Common myeloid progenitor, CD34-positive (primary cell): ENCODE data around the gene NR1H4.

Source experiments
- CTCF ChIA-PET: fragments of 350-600 bp; sonication (Branson Sonifier 250); formaldehyde crosslinking; loops from one replicate; lab custom pipeline; 2021; ENCODE audit warnings: antibody characterized with exemption; lab: Charles Lee
- POLR2A ChIA-PET: fragments of 350-600 bp; sonication (Branson Sonifier 250); formaldehyde crosslinking; loops from one replicate; lab custom pipeline; 2021; ENCODE audit warnings: antibody characterized with exemption; lab: Charles Lee
- DNase-seq, 3 donors: peaks; one replicate each; pipeline versions ENCODE4 v3.0.0 to v3.0.0-alpha.2; 2013
- H3K27ac ChIP-seq, 2 experiments: 1 replicate in 1 of 2; 2 replicates in 1 of 2; pipeline ENCODE4 v1.7.0; 2013; ENCODE audit warnings: inconsistent platforms in 2 of 2, low read length in 2 of 2, mild to moderate bottlenecking in 2 of 2, low read depth in 1 of 2, moderate library complexity in 1 of 2; ENCODE audit not compliant: severe bottlenecking in 2 of 2, insufficient read depth in 1 of 2, poor library complexity in 1 of 2
- H3K27me3 ChIP-seq, 5 experiments: replicated peaks in 2 of 5; 1 replicate in 3 of 5; 2 replicates in 2 of 5; pipeline versions ENCODE4 v1.6.1 to v1.7.0; 2013; ENCODE audit warnings: low read length in 4 of 5, mild to moderate bottlenecking in 2 of 5, moderate library complexity in 2 of 5, inconsistent platforms in 1 of 5; ENCODE audit not compliant: insufficient read depth in 5 of 5, control insufficient read depth in 4 of 5
- H3K36me3 ChIP-seq, 4 experiments: 1 replicate in 2 of 4; 2 replicates in 2 of 4; pipeline versions ENCODE4 v1.6.1 to v1.7.0; 2013; ENCODE audit warnings: low read length in 3 of 4, control low read depth in 1 of 4, mild to moderate bottlenecking in 1 of 4; ENCODE audit not compliant: control insufficient read depth in 4 of 4, insufficient read depth in 4 of 4
- H3K4me1 ChIP-seq, 4 experiments: 1 replicate in 3 of 4; 2 replicates in 1 of 4; pipeline versions ENCODE4 v1.6.1 to v1.7.1; 2013; ENCODE audit warnings: low read length in 3 of 4, mild to moderate bottlenecking in 3 of 4, control low read depth in 1 of 4, inconsistent platforms in 1 of 4, moderate library complexity in 1 of 4; ENCODE audit not compliant: control insufficient read depth in 4 of 4, insufficient read depth in 4 of 4; ENCODE audit errors: control extremely low read depth in 1 of 4
- H3K4me3 ChIP-seq, 7 experiments: 1 replicate in 4 of 7; 2 replicates in 3 of 7; pipeline versions ENCODE4 v1.5.1 to v1.7.0; 2013; ENCODE audit warnings: mild to moderate bottlenecking in 7 of 7, low read length in 6 of 7, moderate library complexity in 6 of 7, inconsistent platforms in 2 of 7, low read depth in 2 of 7, control low read depth in 1 of 7; ENCODE audit not compliant: insufficient read depth in 4 of 7, control insufficient read depth in 1 of 7; ENCODE audit errors: extremely low read depth in 1 of 7
- H3K9me3 ChIP-seq, 5 experiments: 1 replicate in 4 of 5; 2 replicates in 1 of 5; pipeline versions ENCODE4 v1.6.1 to v1.7.1; 2013; ENCODE audit warnings: low read length in 4 of 5, mild to moderate bottlenecking in 2 of 5, inconsistent platforms in 1 of 5, low read depth in 1 of 5, moderate library complexity in 1 of 5; ENCODE audit not compliant: control insufficient read depth in 4 of 5, insufficient read depth in 2 of 5; ENCODE audit errors: control extremely low read depth in 1 of 5
- WGBS: methylation state at CpG from one replicate; pipeline ENCODE4 v1.1.5; 2013; ENCODE audit not compliant: insufficient coverage; 5-methylcytosine and 5-hydroxymethylcytosine counted together

Gene NR1H4

GRCh38 chr12:100450735-100451134 lies 22.9 kb upstream of the NR1H4 start:
- DNase-seq: no peak
- no peaks in the 10 kb centered on the region for H3K36me3 ChIP-seq
- peaks cover 0 to 9% (median 8%) of the 10 kb centered on the region in 4 experiments for H3K4me1 ChIP-seq
- CTCF ChIA-PET: no interaction called here
- no peak overlapping the region for H3K4me3 ChIP-seq
- POLR2A ChIA-PET: no interaction called here
- no peaks in the 10 kb centered on the region for H3K9me3 ChIP-seq
- H3K27me3 ChIP-seq: peaks cover 0 to 4% (median 0%) of the 10 kb centered on the region in 5 experiments
- WGBS: 92% methylated on average over 3 of the region's 3 CpGs
- no peak overlapping the region for H3K27ac ChIP-seq

GRCh38 chr12:100453951-100454350 lies 19.7 kb upstream of the NR1H4 start:
- 67% methylated on average over 1 of the region's 3 CpGs for WGBS
- Histone ChIP-seq H3K36me3 (no peaks in the 10 kb centered on the region), H3K27ac (no peak overlapping the region), H3K4me1 (no peaks in the 10 kb centered on the region), H3K9me3 (no peaks in the 10 kb centered on the region), H3K27me3 (peaks cover 0 to 7% (median 0%) of the 10 kb centered on the region in 5 experiments), H3K4me3 (no peak overlapping the region)
- CTCF ChIA-PET: interaction anchor here (1.4 kb wide), 1 partner anchor 18 kb away, joined by 4 read pairs; no protein-coding TSS in a partner anchor
- DNase-seq: no peak
- POLR2A ChIA-PET: no interaction called here

GRCh38 chr12:100455896-100456295 lies 17.8 kb upstream of the NR1H4 start:
- Histone ChIP-seq H3K4me1 (no peaks in the 10 kb centered on the region), H3K36me3 (no peaks in the 10 kb centered on the region), H3K27me3 (peaks cover 0 to 7% (median 0%) of the 10 kb centered on the region in 5 experiments), H3K27ac (no peak overlapping the region), H3K9me3 (no peaks in the 10 kb centered on the region), H3K4me3 (no peak overlapping the region)
- WGBS: 100% methylated on average over 2 of the region's 3 CpGs
- CTCF ChIA-PET: no interaction called here
- POLR2A ChIA-PET: no interaction called here
- DNase-seq: no peak

- DNase-seq: no peak
- H3K36me3 ChIP-seq: no peaks in the 10 kb centered on the region
- no peaks in the 10 kb centered on the region for H3K4me1 ChIP-seq
- no peaks in the 10 kb centered on the region for H3K9me3 ChIP-seq
- H3K27ac ChIP-seq: no peak overlapping the region
- ChIA-PET CTCF (no interaction called here), POLR2A (no interaction called here)
- no CpG with 5 or more reads among the region's 4 CpGs for WGBS
- no peak overlapping the region for H3K4me3 ChIP-seq
- peaks cover 0 to 5% (median 0%) of the 10 kb centered on the region in 5 experiments for H3K27me3 ChIP-seq
Observed at GRCh38 chr12:100458191-100458590, 15.5 kb upstream of the NR1H4 start.

- ChIA-PET CTCF (interaction anchor here (0.6 kb wide), 1 partner anchor 12 kb away, joined by 3 read pairs; no protein-coding TSS in a partner anchor), POLR2A (no interaction called here)
- peaks cover 0 to 3% (median 0%) of the 10 kb centered on the region in 5 experiments for H3K27me3 ChIP-seq
- no peak for DNase-seq
- H3K27ac ChIP-seq: no peak overlapping the region
- WGBS: no CpG with 5 or more reads among the region's 3 CpGs
- no peaks in the 10 kb centered on the region for H3K4me1 ChIP-seq
- no peak overlapping the region for H3K4me3 ChIP-seq
- no peaks in the 10 kb centered on the region for H3K36me3 ChIP-seq
- H3K9me3 ChIP-seq: no peaks in the 10 kb centered on the region
Observed at GRCh38 chr12:100460702-100461101, 13.0 kb upstream of the NR1H4 start.

- H3K27ac ChIP-seq: no peak overlapping the region
- peaks cover 0 to 3% (median 0%) of the 10 kb centered on the region in 5 experiments for H3K27me3 ChIP-seq
- WGBS: no CpG with 5 or more reads among the region's 1 CpG
- CTCF ChIA-PET: interaction anchor here (0.6 kb wide), 2 partner anchors 648 to 1885 kb away, joined by 3 read pairs; no protein-coding TSS in a partner anchor
- H3K9me3 ChIP-seq: no peaks in the 10 kb centered on the region
- H3K4me3 ChIP-seq: no peak overlapping the region
- no peaks in the 10 kb centered on the region for H3K4me1 ChIP-seq
- POLR2A ChIA-PET: interaction anchor here (0.6 kb wide), 2 partner anchors 9 to 58 kb away, joined by 3 to 4 read pairs; no protein-coding TSS in a partner anchor
- no peaks in the 10 kb centered on the region for H3K36me3 ChIP-seq
- no peak for DNase-seq
Observed at GRCh38 chr12:100461330-100461973, 12.2 kb upstream of the NR1H4 start.

GRCh38 chr12:100463661-100464060 lies 10.0 kb upstream of the NR1H4 start:
- Histone ChIP-seq H3K4me1 (no peaks in the 10 kb centered on the region), H3K27ac (no peak overlapping the region), H3K27me3 (no peaks in the 10 kb centered on the region), H3K4me3 (no peak overlapping the region), H3K36me3 (no peaks in the 10 kb centered on the region), H3K9me3 (no peaks in the 10 kb centered on the region)
- no peak for DNase-seq
- POLR2A ChIA-PET: no interaction called here
- CTCF ChIA-PET: no interaction called here
- 88% methylated on average over 1 of the region's 1 CpG for WGBS
